K562 treated with DMSO at 1 percent for 4 hours (cell line): ENCODE measurements around the gene HBG2. TPM values are rescaled to one million over a fixed set of nuclear protein-coding genes. Genes with fewer than 3 reads are reported as not detected.

Source experiments
- total RNA-seq: library from RNA; unstranded; fragments of 300-600 nt; gene quantifications from 2 replicates; pipeline ENCODE4 v1.2.3, GENCODE V29; 2022; ENCODE audit not compliant: insufficient read depth

The HBG2 gene
- 2,558 and 2,601 TPM in 2 replicates for total RNA-seq

GRCh38 chr11:5254646-5255413 lies at the start of gene HBG2:
TSS of gene HBG2 (minus strand) at chr11:5254781. CDS start at chr11:5254728, 53 bp downstream.

GRCh38 chr11:5301846-5302245 lies 47.3 kb upstream of the HBG2 start, which contains the start of gene OR51B4:
TSS of gene OR51B4 (minus strand) at chr11:5301946. CDS start at chr11:5301946, 0 bp downstream.

GRCh38 chr11:5269715-5270147 lies 15.2 kb upstream of the HBG2 start, which contains the start of gene HBE1:
TSS of gene HBE1 (minus strand) at chr11:5269945. CDS start at chr11:5269890, 55 bp downstream.

GRCh38 chr11:5249807-5250396 lies 4.7 kb downstream of the HBG2 start, which contains the start of gene HBG1:
TSS of gene HBG1 (minus strand) at chr11:5249857. CDS start at chr11:5249804, 53 bp downstream.

GRCh38 chr11:5234381-5234834 lies 20.2 kb downstream of the HBG2 start, which contains the start of gene HBD:
TSS of gene HBD (minus strand) at chr11:5234483. CDS start at chr11:5234433, 50 bp downstream.

GRCh38 chr11:5226732-5227310 lies 27.8 kb downstream of the HBG2 start, which contains the start of gene HBB:
TSS of gene HBB (minus strand) at chr11:5227071. CDS start at chr11:5227021, 50 bp downstream.

Other genes with a start within 250 kb of the HBG2 start
- gene OR52J3, start 208.3 kb downstream of the HBG2 start, total RNA-seq = not detected in 2 replicates
- not detected in 2 replicates for gene OR52E2, start 195.2 kb downstream of the HBG2 start, total RNA-seq
- gene OR52E1, start 185.2 kb downstream of the HBG2 start, total RNA-seq = not detected in 2 replicates
- not detected in 2 replicates for gene OR52A5, start 116.4 kb downstream of the HBG2 start, total RNA-seq
- gene OR52A1, start 100.0 kb downstream of the HBG2 start, total RNA-seq = not detected in 2 replicates
- not detected in 2 replicates for gene OR51V1, start 54.1 kb downstream of the HBG2 start, total RNA-seq
- not detected in 2 replicates for gene HBB, start 27.7 kb downstream of the HBG2 start, total RNA-seq
- 3.4 TPM in 1 of 2 replicates, not detected in the other for gene HBD, start 20.3 kb downstream of the HBG2 start, total RNA-seq
- gene HBG1, start 4.9 kb downstream of the HBG2 start, total RNA-seq = 509 and 521 TPM in 2 replicates
- 1,476 and 1,673 TPM in 2 replicates for gene HBE1, start 15.2 kb upstream of the HBG2 start, total RNA-seq
- 55.4 and 61.8 TPM in 2 replicates for gene OR51B4, start 47.2 kb upstream of the HBG2 start, total RNA-seq
- 1.9 and 4.3 TPM in 2 replicates for gene OR51B2, start 69.5 kb upstream of the HBG2 start, total RNA-seq
- 61.3 and 61.7 TPM in 2 replicates for gene OR51B5, start 88.7 kb upstream of the HBG2 start, total RNA-seq
- not detected in 2 replicates for gene OR51B6, start 96.7 kb upstream of the HBG2 start, total RNA-seq
- not detected in 2 replicates for gene OR51M1, start 129.0 kb upstream of the HBG2 start, total RNA-seq
- not detected in 2 replicates for gene OR51Q1, start 167.3 kb upstream of the HBG2 start, total RNA-seq
- not detected in 2 replicates for gene OR51I1, start 186.7 kb upstream of the HBG2 start, total RNA-seq
- not detected in 2 replicates for gene OR51I2, start 194.5 kb upstream of the HBG2 start, total RNA-seq
- gene OR52D1, start 233.9 kb upstream of the HBG2 start, total RNA-seq = not detected in 2 replicates